Fibroblast of lung (primary cell): ENCODE data around the gene PRR22. TPM values are rescaled to one million over a fixed set of nuclear protein-coding genes. Genes with fewer than 3 reads are reported as not detected.

Source experiments
- DNase-seq, 2 donors: peaks; one replicate each; pipeline versions ENCODE4 v3.0.0 to v3.0.0-alpha.2; 2010; ENCODE audit warnings: low read depth in 2 of 2
- H2AFZ ChIP-seq: 2 replicates; pipeline ENCODE4 v1.5.1; 2012; ENCODE audit warnings: low read length, control low read depth, inconsistent platforms
- H3K27ac ChIP-seq: 2 replicates; pipeline ENCODE4 v1.5.1; 2011; ENCODE audit warnings: low read length, control low read depth; ENCODE audit not compliant: insufficient read depth
- H3K27me3 ChIP-seq: 2 replicates; pipeline ENCODE4 v1.5.1; 2011; ENCODE audit warnings: mild to moderate bottlenecking, low read length; ENCODE audit not compliant: control insufficient read depth, insufficient read depth
- H3K36me3 ChIP-seq: 2 replicates; pipeline ENCODE4 v1.5.1; 2011; ENCODE audit warnings: low read length; ENCODE audit not compliant: control insufficient read depth, insufficient read depth
- H3K4me1 ChIP-seq: 2 replicates; pipeline ENCODE4 v1.5.1; 2011; ENCODE audit warnings: low read length; ENCODE audit not compliant: control insufficient read depth, insufficient read depth; ENCODE audit errors: extremely low read depth
- H3K4me2 ChIP-seq: 2 replicates; pipeline ENCODE4 v1.5.1; 2011; ENCODE audit warnings: low read length, control low read depth; ENCODE audit not compliant: insufficient read depth; ENCODE audit errors: extremely low read depth
- H3K4me3 ChIP-seq, 4 experiments: fragments of 200-600 bp in 1 of 4; sonication (generic) in 1 of 4; replicated peaks in 1 of 4; 2 replicates each; pipeline ENCODE4 v1.5.1; 2011 to 2016; ENCODE audit warnings: low read length in 4 of 4, low read depth in 3 of 4, mild to moderate bottlenecking in 3 of 4, control low read depth in 2 of 4, inconsistent platforms in 1 of 4, mixed read lengths in 1 of 4; ENCODE audit not compliant: insufficient read depth in 1 of 4; ENCODE audit errors: control extremely low read depth in 1 of 4
- H3K79me2 ChIP-seq: 2 replicates; pipeline ENCODE4 v1.5.1; 2012; ENCODE audit warnings: mild to moderate bottlenecking, low read length, inconsistent platforms; ENCODE audit not compliant: control insufficient read depth, insufficient read depth
- H3K9ac ChIP-seq: 2 replicates; pipeline ENCODE4 v1.5.1; 2011; ENCODE audit warnings: mild to moderate bottlenecking, low read length, control low read depth; ENCODE audit not compliant: insufficient read depth
- H3K9me3 ChIP-seq: 2 replicates; pipeline ENCODE4 v1.5.1; 2012; ENCODE audit warnings: low read depth, low read length; ENCODE audit not compliant: control insufficient read depth, insufficient read depth
- H4K20me1 ChIP-seq: 2 replicates; pipeline ENCODE4 v1.5.1; 2011; ENCODE audit warnings: low read length; ENCODE audit not compliant: control insufficient read depth, insufficient read depth; ENCODE audit errors: extremely low read depth
- EZH2 ChIP-seq: IDR thresholded peaks from 2 replicates; pipeline ENCODE4 v1.5.1; 2012; ENCODE audit warnings: low read length, control low read depth, mild to moderate bottlenecking; ENCODE audit errors: missing control alignments
- polyA plus RNA-seq, 2 donors: library from polyadenylated mRNA; depleted of rRNA in 1 of 2; stranded (reverse) in 1 of 2; unstranded in 1 of 2; fragments of >200 nt; gene quantifications; 2 replicates each; pipeline ENCODE4 v1.2.1, GENCODE V29; 2011 to 2012; ENCODE audit warnings: missing spikeins in 1 of 2
- total RNA-seq: library from RNA; depleted of rRNA; stranded (reverse); fragments of >200 nt; gene quantifications from 2 replicates; pipeline ENCODE4 v1.2.1, GENCODE V29; 2014
- TF ChIP-seq, protein P1 (sequence below), 2 donors: IDR thresholded peaks in 1 of 2; conservative IDR thresholded peaks in 1 of 2; 1 replicate in 1 of 2; 2 replicates in 1 of 2; pipeline ENCODE4 v1.5.1; 2011 to 2012; ENCODE audit warnings: low read length in 2 of 2, control low read depth in 1 of 2, inconsistent platforms in 1 of 2, low read depth in 1 of 2, mild to moderate bottlenecking in 1 of 2

The PRR22 gene
- total and polyA plus RNA-seq, 2 donors (not counting 1 experiment from before 2014, with no cell fraction given) = 0.15 to 0.17 TPM

GRCh38 chr19:5814123-5814851 is 29.7 kb upstream of the PRR22 start:
- Histone ChIP-seq H3K27me3 (peaks cover 4% of the 10 kb centered on the region), H3K9ac (no peak overlapping the region), H3K4me1 (no peaks in the 10 kb centered on the region), H3K36me3 (no peaks in the 10 kb centered on the region), H3K79me2 (no peaks in the 10 kb centered on the region), H2AFZ (no peak overlapping the region), H3K4me2 (no peak overlapping the region), H3K27ac (no peak overlapping the region), H4K20me1 (no peaks in the 10 kb centered on the region), H3K9me3 (no peaks in the 10 kb centered on the region), H3K4me3 (no peak overlapping the region)
- TF ChIP-seq, protein P1, sequence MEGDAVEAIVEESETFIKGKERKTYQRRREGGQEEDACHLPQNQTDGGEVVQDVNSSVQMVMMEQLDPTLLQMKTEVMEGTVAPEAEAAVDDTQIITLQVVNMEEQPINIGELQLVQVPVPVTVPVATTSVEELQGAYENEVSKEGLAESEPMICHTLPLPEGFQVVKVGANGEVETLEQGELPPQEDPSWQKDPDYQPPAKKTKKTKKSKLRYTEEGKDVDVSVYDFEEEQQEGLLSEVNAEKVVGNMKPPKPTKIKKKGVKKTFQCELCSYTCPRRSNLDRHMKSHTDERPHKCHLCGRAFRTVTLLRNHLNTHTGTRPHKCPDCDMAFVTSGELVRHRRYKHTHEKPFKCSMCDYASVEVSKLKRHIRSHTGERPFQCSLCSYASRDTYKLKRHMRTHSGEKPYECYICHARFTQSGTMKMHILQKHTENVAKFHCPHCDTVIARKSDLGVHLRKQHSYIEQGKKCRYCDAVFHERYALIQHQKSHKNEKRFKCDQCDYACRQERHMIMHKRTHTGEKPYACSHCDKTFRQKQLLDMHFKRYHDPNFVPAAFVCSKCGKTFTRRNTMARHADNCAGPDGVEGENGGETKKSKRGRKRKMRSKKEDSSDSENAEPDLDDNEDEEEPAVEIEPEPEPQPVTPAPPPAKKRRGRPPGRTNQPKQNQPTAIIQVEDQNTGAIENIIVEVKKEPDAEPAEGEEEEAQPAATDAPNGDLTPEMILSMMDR (conservative IDR thresholded peaks at IDR 0.05 in 1 of 2, IDR thresholded peaks at IDR 0.05 in 1 of 2; ENCODE audit: low read depth in 1 of 2, low read length in 2 of 2) = no peak
- no peak for TF ChIP-seq EZH2
- no peak for DNase-seq

DNA sequence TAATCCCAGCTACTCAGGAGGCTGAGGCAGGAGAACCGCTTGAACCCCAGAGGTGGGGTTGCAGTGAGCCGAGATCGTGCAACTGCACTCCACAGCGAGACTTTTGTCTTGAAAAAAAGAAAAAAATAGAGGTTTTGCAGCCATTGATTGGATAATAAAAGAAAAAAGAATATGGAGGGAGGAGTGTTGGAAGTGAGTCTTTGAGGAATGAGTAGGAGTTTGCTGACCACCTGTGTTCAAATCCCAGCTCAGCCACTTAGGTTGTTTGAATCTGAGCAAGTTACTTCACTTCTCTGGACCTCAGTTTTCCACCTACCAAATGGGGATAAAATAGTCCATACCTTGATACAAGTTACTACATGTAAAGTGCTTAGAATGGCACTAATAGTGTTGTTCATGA is 26.6 kb upstream of the PRR22 start:
- no peak for DNase-seq
- Histone ChIP-seq H3K36me3 (no peaks in the 10 kb centered on the region), H3K27me3 (peaks cover 9% of the 10 kb centered on the region), H3K79me2 (no peaks in the 10 kb centered on the region), H4K20me1 (no peaks in the 10 kb centered on the region), H3K27ac (no peak overlapping the region), H3K9ac (no peak overlapping the region), H3K4me3 (no peak overlapping the region), H3K4me2 (no peak overlapping the region), H2AFZ (no peak overlapping the region), H3K9me3 (no peaks in the 10 kb centered on the region), H3K4me1 (no peaks in the 10 kb centered on the region)
- TF ChIP-seq, protein P1 (conservative IDR thresholded peaks at IDR 0.05 in 1 of 2, IDR thresholded peaks at IDR 0.05 in 1 of 2; ENCODE audit: low read depth in 1 of 2, low read length in 2 of 2) = no peak
- no peak for TF ChIP-seq EZH2

DNA sequence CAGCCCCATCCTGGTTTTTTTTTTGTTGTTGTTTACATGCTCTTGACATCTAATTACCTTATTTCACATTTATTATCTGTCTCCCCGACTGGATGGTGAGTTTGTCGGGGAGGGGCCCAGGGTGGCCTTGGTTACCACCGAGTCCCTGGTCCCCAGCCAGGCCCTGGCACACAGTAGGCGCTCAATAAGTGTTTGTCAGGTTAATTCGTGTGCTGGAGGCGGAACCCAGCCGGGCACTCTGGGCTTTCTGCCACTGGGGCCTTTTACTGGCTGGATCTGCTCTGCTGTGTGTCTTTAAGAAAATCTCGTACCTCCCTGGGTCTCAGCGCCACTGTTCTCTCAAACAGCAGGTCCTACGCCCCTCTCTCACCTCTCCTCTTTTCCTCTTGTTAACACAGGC is 24.9 kb upstream of the PRR22 start:
- Histone ChIP-seq H2AFZ (no peak overlapping the region), H3K27ac (no peak overlapping the region), H3K9me3 (no peaks in the 10 kb centered on the region), H3K27me3 (peaks cover 13% of the 10 kb centered on the region), H3K79me2 (no peaks in the 10 kb centered on the region), H3K4me3 (no peak overlapping the region), H3K4me1 (no peaks in the 10 kb centered on the region), H3K9ac (no peak overlapping the region), H3K36me3 (no peaks in the 10 kb centered on the region), H3K4me2 (no peak overlapping the region), H4K20me1 (no peaks in the 10 kb centered on the region)
- no peak for DNase-seq
- TF ChIP-seq, protein P1 (conservative IDR thresholded peaks at IDR 0.05 in 1 of 2, IDR thresholded peaks at IDR 0.05 in 1 of 2; ENCODE audit: low read depth in 1 of 2, low read length in 2 of 2) = no peak
- no peak for TF ChIP-seq EZH2
